Neural cell (in vitro differentiated cells): ENCODE results near the gene GPSM1. TPM values are rescaled to one million over a fixed set of nuclear protein-coding genes. Genes with fewer than 3 reads are reported as not detected.
"Not testable (repeated sequence)": the region's sequence is repeated elsewhere in the genome, so short reads cannot be mapped to it uniquely, and the experiment has no call there.

Source experiments
- H2AFZ ChIP-seq: fragments of 200-600, 300-800 bp; sonication (generic), shearing (Covaris generic); 2 replicates; pipeline ENCODE4 v1.6.0; 2014; ENCODE audit warnings: low read depth, mild to moderate bottlenecking, antibody characterized with exemption, low read length, moderate library complexity
- H3F3A ChIP-seq: fragments of 200-600 bp; shearing (Covaris generic); 2 replicates; pipeline ENCODE4 v1.6.1; 2016; ENCODE audit warnings: mild to moderate bottlenecking, moderate library complexity, mixed read lengths, antibody characterized with exemption, low read length; ENCODE audit not compliant: insufficient read depth, poor library complexity, severe bottlenecking
- H3K27ac ChIP-seq: fragments of 200-600, 300-800 bp; sonication (generic), shearing (Covaris generic); 2 replicates; pipeline ENCODE4 v1.5.1; 2014; ENCODE audit warnings: mild to moderate bottlenecking, low read length, moderate library complexity
- H3K27me3 ChIP-seq: fragments of 300-800, 200-600 bp; sonication (generic), shearing (Covaris generic); 2 replicates; pipeline ENCODE4 v1.6.0; 2014; ENCODE audit warnings: mild to moderate bottlenecking, low read depth, low read length, moderate library complexity; ENCODE audit not compliant: insufficient read depth
- H3K36me3 ChIP-seq: fragments of 300-800, 200-600 bp; sonication (generic), shearing (Covaris generic); 2 replicates; pipeline ENCODE4 v1.5.1; 2014; ENCODE audit warnings: mild to moderate bottlenecking, antibody characterized with exemption, low read length, moderate library complexity; ENCODE audit not compliant: insufficient read depth
- H3K4me2 ChIP-seq: fragments of 300-800, 200-600 bp; sonication (generic), shearing (Covaris generic); 2 replicates; pipeline ENCODE4 v1.6.0; 2014; ENCODE audit warnings: mild to moderate bottlenecking, low read length
- H3K4me3 ChIP-seq: fragments of 300-800, 200-600 bp; sonication (generic), shearing (Covaris generic); 2 replicates; pipeline ENCODE4 v1.5.1; 2014; ENCODE audit warnings: mild to moderate bottlenecking, low read length, moderate library complexity
- H3K79me2 ChIP-seq: fragments of 200-600 bp; shearing (Covaris generic); replicated peaks from 2 replicates; pipeline ENCODE4 v1.6.0; 2014; ENCODE audit warnings: mild to moderate bottlenecking, low read length, moderate library complexity; ENCODE audit not compliant: insufficient read depth
- H3K9ac ChIP-seq: fragments of 300-800, 200-600 bp; sonication (generic), shearing (Covaris generic); 2 replicates; pipeline ENCODE4 v1.6.1; 2016; ENCODE audit warnings: mild to moderate bottlenecking, low read length, mixed read lengths
- H3K9me2 ChIP-seq: fragments of 200-600 bp; shearing (Covaris generic); 2 replicates; pipeline ENCODE4 v1.6.1; 2016; ENCODE audit warnings: mild to moderate bottlenecking, low read length, mixed read lengths; ENCODE audit not compliant: insufficient read depth
- H3K9me3 ChIP-seq: fragments of 200-600, 300-800 bp; sonication (generic), shearing (Covaris generic); 2 replicates; pipeline ENCODE4 v1.6.1; 2016; ENCODE audit warnings: mild to moderate bottlenecking, mixed run types, low read length, moderate library complexity, mixed read lengths
- H4K20me1 ChIP-seq: fragments of 200-600 bp; shearing (Covaris generic); 2 replicates; pipeline ENCODE4 v1.6.1; 2016; ENCODE audit warnings: mild to moderate bottlenecking, mixed run types; ENCODE audit not compliant: insufficient read depth
- EP300 ChIP-seq: fragments of 450-650 bp; conservative IDR thresholded peaks from 2 replicates; pipeline ENCODE4 v1.6.1; 2014; ENCODE audit warnings: antibody characterized with exemption, mild to moderate bottlenecking, moderate library complexity; ENCODE audit not compliant: poor library complexity, severe bottlenecking
- EZH2 ChIP-seq: fragments of 200-600, 300-800 bp; shearing (Covaris generic), sonication (generic); IDR thresholded peaks from 2 replicates; pipeline ENCODE4 v1.6.1; 2014; ENCODE audit warnings: antibody characterized with exemption, low read length, borderline replicate concordance, mild to moderate bottlenecking; ENCODE audit not compliant: insufficient read depth, poor library complexity, severe bottlenecking
- MXI1 ChIP-seq: fragments of 450-650 bp; conservative IDR thresholded peaks from 2 replicates; pipeline ENCODE4 v1.6.1; 2014; ENCODE audit warnings: antibody characterized with exemption, mild to moderate bottlenecking; ENCODE audit not compliant: poor library complexity, severe bottlenecking
- POLR2AphosphoS5 ChIP-seq: IDR thresholded peaks from 2 replicates; pipeline ENCODE4 v1.6.1; 2012
- RAD21 ChIP-seq: fragments of 450-650 bp; conservative IDR thresholded peaks from 2 replicates; pipeline ENCODE4 v1.6.1; 2014; ENCODE audit warnings: antibody characterized with exemption, mild to moderate bottlenecking, moderate library complexity
- polyA plus RNA-seq: library from polyadenylated mRNA; depleted of rRNA; stranded (reverse); fragments of >200 nt; gene quantifications from 2 replicates; pipeline ENCODE4 v1.2.3, GENCODE V29; 2014

Gene GPSM1
- polyA plus RNA-seq, 1 donor from 2014 or later, result 117 TPM

- H3K9ac ChIP-seq, H3K4me2 ChIP-seq, H3K9me2 ChIP-seq, H3K9me3 ChIP-seq, H2AFZ ChIP-seq, H3F3A ChIP-seq, H3K27ac ChIP-seq, H4K20me1 ChIP-seq, H3K4me3 ChIP-seq, H3K27me3 ChIP-seq, H3K36me3 ChIP-seq: not testable (repeated sequence)
- H3K79me2 ChIP-seq, result peaks cover 23% of the 10 kb centered on the region
Measured at GRCh38 chr9:136407061-136407460, 79.7 kb downstream of the GPSM1 start.

- TF ChIP-seq EZH2 (no peak), RAD21 (no peak), EP300 (no peak), MXI1 (no peak), POLR2AphosphoS5 (no peak)
- no peaks in the 10 kb centered on the region for H3K9me2 ChIP-seq
- H4K20me1 ChIP-seq, result no peaks in the 10 kb centered on the region
- no peak overlapping the region for H3K9ac ChIP-seq
- H2AFZ ChIP-seq, result no peak overlapping the region
- no peak overlapping the region for H3K27ac ChIP-seq
- no peak overlapping the region for H3K4me2 ChIP-seq
- no peaks in the 10 kb centered on the region for H3K27me3 ChIP-seq
- no peaks in the 10 kb centered on the region for H3F3A ChIP-seq
- H3K36me3 ChIP-seq, result no peaks in the 10 kb centered on the region
- peaks cover 31% of the 10 kb centered on the region for H3K79me2 ChIP-seq
- H3K9me3 ChIP-seq, result no peaks in the 10 kb centered on the region
- no peak overlapping the region for H3K4me3 ChIP-seq
Measured at GRCh38 chr9:136407911-136408310, 80.6 kb downstream of the GPSM1 start.

Other genes with a start within 250 kb of the GPSM1 start
- gene NACC2, start 232.2 kb upstream of the GPSM1 start, polyA plus RNA-seq, result 1.7 and 1.8 TPM in 2 replicates
- gene TMEM250, start 208.7 kb upstream of the GPSM1 start, polyA plus RNA-seq, result 15.0 and 20.6 TPM in 2 replicates
- not detected in 2 replicates for gene LHX3, start 122.4 kb upstream of the GPSM1 start, polyA plus RNA-seq
- 20.7 and 25.1 TPM in 2 replicates for gene QSOX2, start 81.7 kb upstream of the GPSM1 start, polyA plus RNA-seq
- gene CCDC187, start 23.4 kb upstream of the GPSM1 start, polyA plus RNA-seq, result not detected in 2 replicates
- 23.6 and 36.6 TPM in 2 replicates for gene DNLZ, start 36.2 kb downstream of the GPSM1 start, polyA plus RNA-seq
- 0.52 and 0.77 TPM in 2 replicates for gene CARD9, start 46.1 kb downstream of the GPSM1 start, polyA plus RNA-seq
- 6.8 and 12.9 TPM in 2 replicates for gene SNAPC4, start 72.6 kb downstream of the GPSM1 start, polyA plus RNA-seq
- 63.7 and 72.1 TPM in 2 replicates for gene ENTR1, start 83.1 kb downstream of the GPSM1 start, polyA plus RNA-seq
- gene PMPCA, start 83.1 kb downstream of the GPSM1 start, polyA plus RNA-seq, result 61.3 and 62.6 TPM in 2 replicates
- 17.9 and 24.0 TPM in 2 replicates for gene INPP5E, start 112.3 kb downstream of the GPSM1 start, polyA plus RNA-seq
- gene SEC16A, start 155.5 kb downstream of the GPSM1 start, polyA plus RNA-seq, result 15.4 and 21.8 TPM in 2 replicates
- gene NOTCH1, start 218.5 kb downstream of the GPSM1 start, polyA plus RNA-seq, result 0.15 and 0.32 TPM in 2 replicates